ENCODE data around the gene TPPP2. TPM values are rescaled to one million over a fixed set of nuclear protein-coding genes. Genes with fewer than 3 reads are reported as not detected.

Gene TPPP2
- total and polyA plus RNA-seq, 2 experiments from 2014 or later, result not detected

DNA sequence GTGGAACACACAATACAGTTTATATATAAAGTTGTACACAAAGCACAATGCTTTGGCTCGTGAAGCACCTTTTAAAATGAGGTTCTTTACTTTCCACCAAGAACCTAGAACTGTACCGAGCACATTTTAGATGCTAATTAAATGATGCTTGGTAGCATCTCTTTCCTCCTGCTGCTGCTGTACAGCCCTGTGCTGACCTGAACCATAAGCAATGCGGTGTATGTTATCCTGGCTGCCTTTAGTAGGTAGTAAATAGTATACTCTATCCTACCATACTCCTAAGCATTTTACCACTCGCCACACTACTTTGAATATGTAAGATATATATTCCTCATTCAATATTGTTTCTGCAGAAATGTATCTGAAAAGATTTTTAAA, 24.7 kb downstream of the TPPP2 start:
- Histone ChIP-seq H3K79me2 (ENCODE audit: insufficient read depth) (no peaks in the 10 kb centered on the region), H3F3A (ENCODE audit: insufficient read depth) (peaks cover 6% of the 10 kb centered on the region; the same call in 1 of the 2 replicates), H3K4me3 (no peak overlapping the region), H4K20me1 (ENCODE audit: insufficient read depth) (no peaks in the 10 kb centered on the region), H3K27ac (no peak overlapping the region), H3K4me1 (ENCODE audit: insufficient read depth) (peaks cover 16% of the 10 kb centered on the region), H3K9me2 (ENCODE audit: insufficient read depth) (no peaks in the 10 kb centered on the region), H3K36me3 (ENCODE audit: low read depth) (no peaks in the 10 kb centered on the region), H2AFZ (no peak overlapping the region), H3K4me2 (ENCODE audit: unreplicated experiment) (no peak overlapping the region), H3K9ac (no peak overlapping the region), H3K27me3 (replicated peaks; ENCODE audit: insufficient read depth) (no peaks in the 10 kb centered on the region), H3K9me3 (ENCODE audit: low read depth) (no peaks in the 10 kb centered on the region)
- WGBS, 2 experiments (ENCODE audit: low coverage in 1 of 2, low lambda C conversion rate in 2 of 2, missing lambda C conversion rate in 2 of 2), result 84 to 86% methylated on average over 4 of the region's 4 CpGs
- in situ Hi-C loops (cut with MboI), result no loop called here
- no peak for DNase-seq
- TF ChIP-seq EZH2 (IDR thresholded peaks at IDR 0.05; ENCODE audit: insufficient read depth, poor library complexity, severe bottlenecking) (no peak), EZH2phosphoT487 (IDR thresholded peaks at IDR 0.05; ENCODE audit: insufficient read depth, low read depth) (no peak)

DNA sequence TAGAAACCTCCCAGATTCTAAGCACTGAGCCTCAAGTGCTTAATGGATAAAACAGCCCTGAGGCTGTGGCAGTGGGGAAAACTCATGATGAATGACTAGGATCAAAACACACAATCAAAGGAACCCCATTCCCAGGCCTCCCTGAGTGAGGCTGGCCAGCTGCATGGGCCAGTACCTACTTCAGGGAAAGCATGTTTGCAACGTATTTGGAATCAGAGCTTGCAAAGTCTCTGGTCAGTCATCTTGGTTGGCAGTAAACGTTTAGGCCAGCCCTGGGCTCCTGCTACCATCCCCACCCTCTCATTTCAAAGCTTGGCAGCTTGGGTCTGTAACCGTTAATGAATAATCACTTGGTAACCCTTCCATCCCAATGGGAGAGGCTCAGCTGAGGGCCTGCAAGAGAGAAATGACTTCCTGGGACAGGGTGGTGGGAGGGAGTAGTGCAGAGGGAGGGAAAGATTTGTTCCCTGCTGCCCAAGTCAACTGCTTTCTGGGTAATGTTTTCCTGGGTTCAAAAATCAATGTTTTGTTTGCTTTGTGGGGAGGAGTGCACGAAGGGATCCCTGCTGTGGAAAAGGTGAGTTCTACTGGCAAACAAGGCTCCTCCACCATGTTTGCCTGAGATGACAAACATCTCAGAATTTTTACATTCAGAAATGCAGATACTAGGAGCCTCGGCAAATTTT, 25.6 kb downstream of the TPPP2 start:
- no peak overlapping the region for H3K4me3 ChIP-seq
- 60% methylated on average over 5 of the region's 5 CpGs for WGBS, 2 experiments (ENCODE audit: low coverage in 1 of 2, low lambda C conversion rate in 2 of 2, missing lambda C conversion rate in 2 of 2)

DNA sequence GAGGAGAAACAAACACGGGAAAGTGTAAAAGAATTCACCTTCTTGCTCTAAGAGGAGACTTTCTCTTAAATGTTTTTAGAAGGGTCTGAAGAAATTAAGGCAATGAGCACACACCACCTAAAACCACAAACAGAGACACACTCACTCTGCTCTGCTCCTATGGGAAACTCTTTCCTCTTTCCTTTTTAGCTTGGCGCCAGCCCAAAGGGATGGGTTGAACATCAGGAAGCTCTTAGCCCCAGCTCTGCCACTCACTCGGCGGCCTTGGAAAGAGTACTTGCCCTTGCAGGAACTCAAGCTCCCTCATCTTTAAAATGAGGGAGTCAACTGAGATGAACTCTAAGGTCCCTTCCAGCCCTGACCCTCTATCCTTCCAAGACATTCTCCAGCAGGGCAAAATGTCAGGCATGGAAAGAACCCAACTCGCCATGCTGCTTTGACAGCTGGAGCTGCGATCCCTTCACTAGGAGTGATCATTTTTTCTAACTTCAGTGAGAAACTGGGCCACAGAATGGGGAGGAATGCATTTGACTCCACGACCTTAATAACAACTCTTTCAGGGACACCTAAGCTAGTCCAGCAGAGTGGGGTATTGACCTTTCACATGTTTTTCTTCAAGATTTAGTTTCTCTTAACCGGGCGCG, 26.6 kb downstream of the TPPP2 start:
- peak overlapping the region; percentile 41 for H3K4me2 ChIP-seq (ENCODE audit: unreplicated experiment)
- no peaks in the 10 kb centered on the region for H3K9me3 ChIP-seq (ENCODE audit: low read depth)
- no peaks in the 10 kb centered on the region for H3K79me2 ChIP-seq (ENCODE audit: insufficient read depth)
- TF ChIP-seq EZH2 (IDR thresholded peaks at IDR 0.05; ENCODE audit: insufficient read depth, poor library complexity, severe bottlenecking), result no peak
- no peak for TF ChIP-seq EZH2phosphoT487 (IDR thresholded peaks at IDR 0.05; ENCODE audit: insufficient read depth, low read depth)
- no peaks in the 10 kb centered on the region for H3K27me3 ChIP-seq (replicated peaks; ENCODE audit: insufficient read depth)
- H3K4me3 ChIP-seq, result no peak overlapping the region
- in situ Hi-C loops (cut with MboI), result no loop called here
- no peak overlapping the region for H3K9ac ChIP-seq
- H3K9me2 ChIP-seq (ENCODE audit: insufficient read depth), result no peaks in the 10 kb centered on the region
- H2AFZ ChIP-seq, result peak overlapping the region; percentile 14; the same call in 1 of the 2 replicates
- H3K4me1 ChIP-seq (ENCODE audit: insufficient read depth), result peaks cover 15% of the 10 kb centered on the region; the same call in 1 of the 2 replicates
- peak; percentile 69 for DNase-seq
- no peaks in the 10 kb centered on the region for H3F3A ChIP-seq (ENCODE audit: insufficient read depth)
- no peaks in the 10 kb centered on the region for H4K20me1 ChIP-seq (ENCODE audit: insufficient read depth)
- no peak overlapping the region for H3K27ac ChIP-seq
- WGBS, 2 experiments (ENCODE audit: low coverage in 1 of 2, low lambda C conversion rate in 2 of 2, missing lambda C conversion rate in 2 of 2), result 59 to 62% methylated on average over 10 of the region's 10 CpGs
- no peaks in the 10 kb centered on the region for H3K36me3 ChIP-seq (ENCODE audit: low read depth)

More for the DNA sequence above, 25.6 kb downstream of the TPPP2 start:
- Histone ChIP-seq H3K9me3 (ENCODE audit: low read depth) (no peaks in the 10 kb centered on the region), H3K4me1 (ENCODE audit: insufficient read depth) (peaks cover 15% of the 10 kb centered on the region; the same call in 1 of the 2 replicates), H3K36me3 (ENCODE audit: low read depth) (no peaks in the 10 kb centered on the region), H3K27ac (no peak overlapping the region), H2AFZ (no peak overlapping the region), H3K79me2 (ENCODE audit: insufficient read depth) (no peaks in the 10 kb centered on the region), H3F3A (ENCODE audit: insufficient read depth) (no peaks in the 10 kb centered on the region), H3K27me3 (replicated peaks; ENCODE audit: insufficient read depth) (no peaks in the 10 kb centered on the region), H3K9ac (no peak overlapping the region), H4K20me1 (ENCODE audit: insufficient read depth) (no peaks in the 10 kb centered on the region), H3K4me2 (ENCODE audit: unreplicated experiment) (no peak overlapping the region), H3K9me2 (ENCODE audit: insufficient read depth) (no peaks in the 10 kb centered on the region)
- DNase-seq, result no peak
- in situ Hi-C loops (cut with MboI), result no loop called here
- TF ChIP-seq EZH2phosphoT487 (IDR thresholded peaks at IDR 0.05; ENCODE audit: insufficient read depth, low read depth), result no peak
- no peak for TF ChIP-seq EZH2 (IDR thresholded peaks at IDR 0.05; ENCODE audit: insufficient read depth, poor library complexity, severe bottlenecking)

DNA sequence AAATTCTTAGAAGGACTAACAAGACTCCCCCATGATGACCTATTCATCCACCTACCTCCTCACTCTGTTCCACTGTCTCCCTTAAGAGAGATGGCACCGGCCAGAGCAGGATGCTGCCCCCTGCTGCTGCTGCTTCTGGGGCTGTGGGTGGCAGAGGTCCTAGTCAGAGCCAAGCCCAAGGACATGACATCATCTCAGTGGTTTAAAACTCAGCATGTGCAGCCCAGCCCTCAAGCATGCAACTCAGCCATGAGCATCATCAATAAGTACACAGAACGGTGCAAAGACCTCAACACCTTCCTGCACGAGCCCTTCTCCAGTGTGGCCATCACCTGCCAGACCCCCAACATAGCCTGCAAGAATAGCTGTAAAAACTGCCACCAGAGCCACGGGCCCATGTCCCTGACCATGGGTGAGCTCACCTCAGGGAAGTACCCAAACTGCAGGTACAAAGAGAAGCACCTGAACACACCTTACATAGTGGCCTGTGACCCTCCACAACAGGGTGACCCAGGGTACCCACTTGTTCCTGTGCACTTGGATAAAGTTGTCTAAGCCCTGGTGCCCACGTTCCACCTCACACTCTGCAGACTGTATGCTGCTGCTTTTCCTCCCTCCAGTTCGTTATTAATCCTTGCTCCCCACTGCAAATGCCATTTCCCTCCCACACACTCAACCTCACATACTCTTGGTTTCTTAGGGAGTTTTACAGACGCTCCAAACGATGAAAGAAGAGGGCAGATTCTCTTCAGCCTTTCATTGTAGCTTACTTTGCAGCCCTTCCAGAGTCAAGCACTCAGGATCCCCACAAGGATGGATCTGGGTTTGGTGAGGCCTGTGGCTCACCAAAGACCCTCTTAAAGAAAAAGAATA, 28.0 kb downstream of the TPPP2 start, which contains the start of gene RNASE8:
RNASE8 (plus strand) TSS at position 20 of the 873 bp plus-strand sequence; CDS start at position 91, 71 bp downstream.
- peak; percentile 73 for DNase-seq
- Histone ChIP-seq H3K9me3 (ENCODE audit: low read depth) (no peaks in the 10 kb centered on the region), H3F3A (ENCODE audit: insufficient read depth) (0 out of 2 replicates have a peak, but pooled peaks cover under 1% of the 10 kb centered on the region), H3K4me1 (ENCODE audit: insufficient read depth) (peaks cover 18% of the 10 kb centered on the region), H3K9ac (no peak within 1 kb of the TSS), H3K9me2 (ENCODE audit: insufficient read depth) (no peaks in the 10 kb centered on the region), H3K4me3 (no peak within 1 kb of the TSS), H3K27ac (no peak within 1 kb of the TSS), H3K36me3 (ENCODE audit: low read depth) (no peaks in the 10 kb centered on the region), H4K20me1 (ENCODE audit: insufficient read depth) (no peaks in the 10 kb centered on the region), H2AFZ (peak within 1 kb of the TSS; percentile 14; the same call in 1 of the 2 replicates), H3K27me3 (replicated peaks; ENCODE audit: insufficient read depth) (no peaks in the 10 kb centered on the region), H3K79me2 (ENCODE audit: insufficient read depth) (no peaks in the 10 kb centered on the region), H3K4me2 (ENCODE audit: unreplicated experiment) (peak within 1 kb of the TSS; percentile 41)
- 75 to 81% methylated on average over 8 of the region's 8 CpGs for WGBS, 2 experiments (ENCODE audit: low coverage in 1 of 2, low lambda C conversion rate in 2 of 2, missing lambda C conversion rate in 2 of 2)
- TF ChIP-seq EZH2 (IDR thresholded peaks at IDR 0.05; ENCODE audit: insufficient read depth, poor library complexity, severe bottlenecking), result no peak
- TF ChIP-seq EZH2phosphoT487 (IDR thresholded peaks at IDR 0.05; ENCODE audit: insufficient read depth, low read depth), result no peak
- in situ Hi-C loops (cut with MboI), result no loop called here

Measured in GM23248 (cell line).